Renal pelvis (tissue), 12 donors: Measurements from ENCODE around the gene SLC9A6. TPM values are rescaled to one million over a fixed set of nuclear protein-coding genes. Genes with fewer than 3 reads are reported as not detected.

ENCODE experiments used
- DNase-seq: peaks from one replicate; pipeline ENCODE4 v3.0.0-alpha.2; 2013
- long read RNA-seq, 16 experiments: transcript quantifications; one replicate each; lab custom pipeline, GENCODE V29; 2026
- polyA plus RNA-seq, 3 donors: library from polyadenylated mRNA; unstranded; fragments of 120-200 nt; gene quantifications; one replicate each; pipeline ENCODE4 v1.2.1, GENCODE V29; 2013; ENCODE audit not compliant: insufficient read length in 3 of 3

SLC9A6 gene
- polyA plus RNA-seq: 10 to 100 TPM; 14.2 to 18.7 (median 18.3) TPM
- long read RNA-seq, donor 1: 0 reads
- long read RNA-seq, donor 2: 0 reads
- long read RNA-seq, donor 3, partial matches to known transcripts: 0 of 12 reads
- long read RNA-seq, donor 3, other reads (novel, unspliced or antisense): 12 of 12 reads
- long read RNA-seq, donor 4: 0 reads
- long read RNA-seq, donor 5: 0 reads
- long read RNA-seq, donor 6, partial matches to known transcripts: 0 of 1 reads
- long read RNA-seq, donor 6, other reads (novel, unspliced or antisense): 0 of 1 reads
- long read RNA-seq, donor 7: 0 reads
- long read RNA-seq, donor 8: 0 reads
- long read RNA-seq, donor 9: 0 reads
- long read RNA-seq, donor 10: 0 reads
- long read RNA-seq, donor 11: 0 reads
- long read RNA-seq, donor 12, partial matches to known transcripts: 0 of 1 reads
- long read RNA-seq, donor 12, other reads (novel, unspliced or antisense): 0 of 1 reads
- long read RNA-seq, donor 13, full-length matches to known transcripts: 1 of 1 reads
- long read RNA-seq, donor 13, partial matches to known transcripts: 0 of 1 reads
- long read RNA-seq, donor 13, other reads (novel, unspliced or antisense): 0 of 1 reads
- long read RNA-seq, donor 14: 0 reads
- long read RNA-seq, donor 15: 0 reads
- long read RNA-seq, donor 16: 0 reads

- peak; percentile 64 for DNase-seq
Observed at GRCh38 chrX:135985157-135985972, at the start of gene SLC9A6. SLC9A6 (plus strand) TSS chrX:135985435; CDS start chrX:135985659, 224 bp downstream.

- no peak for DNase-seq
Observed at GRCh38 chrX:135944486-135944885, 40.7 kb upstream of the SLC9A6 start.

- no peak for DNase-seq
Observed at GRCh38 chrX:135951291-135951690, 33.9 kb upstream of the SLC9A6 start.

GRCh38 chrX:135973025-135973547 is 12.1 kb upstream of the SLC9A6 start:
- DNase-seq: peak; percentile 34

- DNase-seq: peak; percentile 79
Observed at GRCh38 chrX:135973548-135974278, 11.5 kb upstream of the SLC9A6 start, which contains the start of gene MMGT1. MMGT1 (minus strand) TSS chrX:135973988; CDS start chrX:135973675, 313 bp downstream.

- peak; percentile 57 for DNase-seq
Observed at GRCh38 chrX:135974279-135974856, 10.9 kb upstream of the SLC9A6 start.

- DNase-seq: no peak
Observed at GRCh38 chrX:135975421-135975820, 9.8 kb upstream of the SLC9A6 start.

- DNase-seq: no peak
Observed at GRCh38 chrX:135977611-135978010, 7.6 kb upstream of the SLC9A6 start.

- DNase-seq: no peak
Observed at GRCh38 chrX:135981010-135981409, 4.2 kb upstream of the SLC9A6 start.

GRCh38 chrX:135981668-135982067 is 3.6 kb upstream of the SLC9A6 start:
- DNase-seq: no peak

- no peak for DNase-seq
Observed at GRCh38 chrX:135982860-135983259, 2.4 kb upstream of the SLC9A6 start.

GRCh38 chrX:135984256-135984655 is 979 bp upstream of the SLC9A6 start:
- no peak for DNase-seq

- no peak for DNase-seq
Observed at GRCh38 chrX:135984791-135985156, 461 bp upstream of the SLC9A6 start.

- DNase-seq: no peak
Observed at GRCh38 chrX:135985973-135986310, 707 bp downstream of the SLC9A6 start.

GRCh38 chrX:135988245-135988644 is 3.0 kb downstream of the SLC9A6 start:
- no peak for DNase-seq

- DNase-seq: peak; percentile 11
Observed at GRCh38 chrX:136015016-136015415, 29.8 kb downstream of the SLC9A6 start.

GRCh38 chrX:136016881-136017280 is 31.6 kb downstream of the SLC9A6 start:
- DNase-seq: no peak

GRCh38 chrX:136019226-136019625 is 34.0 kb downstream of the SLC9A6 start:
- no peak for DNase-seq

- DNase-seq: no peak
Observed at GRCh38 chrX:136021160-136021559, 35.9 kb downstream of the SLC9A6 start.

GRCh38 chrX:136021903-136022302 is 36.7 kb downstream of the SLC9A6 start:
- DNase-seq: no peak

GRCh38 chrX:136025091-136025490 is 39.9 kb downstream of the SLC9A6 start:
- DNase-seq: no peak
